HG02943 (cell line): Measurements from ENCODE around the gene SLF2.
"Not testable (repeated sequence)": the region's sequence is repeated elsewhere in the genome, so short reads cannot be mapped to it uniquely, and the experiment has no call there.

Source experiments
- ATAC-seq: cut with Tn5 transposase; IDR thresholded peaks from one replicate; pipeline ENCODE4 v1.9.1; 2021; ENCODE audit warnings: mild to moderate bottlenecking, low read depth, moderate library complexity; ENCODE audit not compliant: unreplicated experiment

SLF2 gene

GRCh38 chr10:100943508-100943907 lies 30.7 kb downstream of the SLF2 start:
- ATAC-seq: no peak

- no peak for ATAC-seq
Observed at GRCh38 chr10:100945754-100946153, 33.0 kb downstream of the SLF2 start.

DNA sequence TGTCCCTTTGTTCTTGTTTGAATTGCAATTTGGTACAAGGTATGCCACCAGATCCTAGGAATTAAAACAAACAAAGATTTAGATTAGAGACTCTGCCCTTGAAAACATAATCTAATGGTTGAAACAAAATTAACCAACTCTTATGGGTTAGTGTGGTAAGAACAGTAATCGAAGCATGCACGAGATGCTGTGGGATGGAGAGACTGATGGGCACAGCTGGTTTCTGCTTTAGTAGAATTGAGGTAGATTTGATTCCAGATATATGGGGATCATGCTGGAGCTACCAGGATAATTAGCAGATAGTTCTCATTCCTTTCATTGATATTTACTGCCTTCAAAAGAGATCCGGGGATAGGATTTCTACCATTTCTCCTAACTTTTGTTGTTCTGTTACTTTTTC lies 36.2 kb downstream of the SLF2 start:
- no peak for ATAC-seq

DNA sequence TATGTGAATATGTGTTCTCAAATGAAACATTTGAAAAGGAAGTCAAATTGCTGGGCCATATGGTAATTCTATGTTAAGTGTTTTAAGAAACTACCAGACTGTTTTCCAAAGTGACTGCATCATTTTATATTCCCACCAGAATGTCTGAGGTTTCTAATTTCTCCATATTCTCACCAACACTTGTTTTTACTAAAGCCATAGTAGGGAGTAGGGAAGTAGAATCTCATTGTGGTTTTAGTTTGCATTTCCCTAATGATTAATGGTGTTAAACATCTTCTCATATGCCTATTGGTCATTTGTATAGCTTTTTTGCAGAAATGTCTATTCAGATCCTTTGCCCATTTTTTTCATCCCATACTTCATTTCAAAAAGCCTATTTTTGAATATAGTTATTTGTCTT lies 47.5 kb downstream of the SLF2 start:
- ATAC-seq: no peak

DNA sequence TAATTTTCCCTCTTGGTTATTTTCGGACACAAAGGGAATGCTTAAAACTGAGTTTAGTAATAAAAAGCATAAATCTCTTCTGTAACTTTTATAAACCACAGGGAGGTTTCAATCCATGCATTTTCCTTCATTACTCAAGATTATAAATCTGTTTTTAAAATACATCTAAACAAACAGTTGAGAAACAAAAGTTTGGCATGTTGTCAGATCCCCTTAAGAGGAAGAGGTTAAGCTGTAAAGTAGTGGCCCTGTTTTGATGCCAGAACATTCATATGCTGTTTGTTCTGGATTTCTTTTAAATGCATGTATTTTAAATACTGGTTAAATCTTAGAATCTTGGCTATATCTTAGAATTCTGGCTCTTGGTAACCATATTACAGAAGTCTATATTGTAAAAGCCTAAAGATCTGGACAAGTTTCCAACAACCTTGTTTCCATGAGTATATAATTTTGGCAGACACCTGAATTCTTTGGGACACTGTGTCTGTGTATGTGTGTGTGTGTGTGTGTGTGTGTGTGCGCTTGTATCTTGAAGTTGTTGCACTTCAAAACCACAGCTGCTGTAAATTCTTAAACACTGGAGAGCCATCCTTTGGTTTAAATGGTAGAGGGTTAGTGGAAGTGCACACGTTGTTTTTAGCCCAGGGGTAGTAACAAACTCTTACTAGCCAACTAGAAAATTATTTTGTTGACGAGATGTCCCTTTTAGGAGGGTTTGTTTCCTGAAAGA lies 49.8 kb downstream of the SLF2 start:
- no peak for ATAC-seq

GRCh38 chr10:100963826-100964225 lies 51.1 kb downstream of the SLF2 start:
- ATAC-seq: no peak

DNA sequence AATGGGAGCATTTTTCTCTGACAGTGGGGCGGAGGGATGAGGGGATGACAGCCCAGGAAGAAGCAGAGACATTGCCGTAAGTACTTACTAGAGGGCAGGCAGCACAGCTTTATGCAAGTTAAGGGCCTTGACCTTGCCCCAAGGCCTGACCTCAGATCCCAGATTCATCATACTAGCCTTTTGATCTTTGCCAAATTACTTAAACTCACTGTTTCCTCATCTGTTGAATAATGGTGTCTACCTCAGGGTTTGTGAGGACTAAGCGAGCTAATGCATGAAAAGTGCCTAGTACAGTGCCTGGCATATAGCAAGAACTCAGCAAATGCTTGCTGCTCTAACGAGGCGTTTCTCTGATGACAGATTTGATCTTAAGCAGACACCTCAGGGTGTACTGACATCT lies 53.1 kb downstream of the SLF2 start:
- ATAC-seq: no peak

DNA sequence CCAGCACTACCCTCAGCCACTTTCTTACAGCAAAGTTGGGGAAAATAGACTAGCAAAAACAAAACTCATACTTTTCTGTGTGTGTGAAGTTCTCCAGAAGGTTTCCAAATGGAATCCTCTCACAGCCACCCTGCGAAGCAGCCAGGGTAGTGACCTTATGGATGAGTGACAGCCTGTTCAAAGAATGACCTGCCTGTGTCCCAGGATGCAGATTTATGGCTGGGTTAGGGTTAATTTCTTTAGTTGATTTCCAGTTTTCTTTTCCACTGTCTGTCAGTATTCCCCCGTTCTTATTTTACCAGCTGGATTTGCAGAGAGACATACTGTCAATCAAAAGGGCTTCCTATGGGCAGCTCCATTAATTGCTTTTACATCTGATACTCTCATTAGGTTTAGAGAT lies 54.1 kb downstream of the SLF2 start:
- ATAC-seq: no peak

DNA sequence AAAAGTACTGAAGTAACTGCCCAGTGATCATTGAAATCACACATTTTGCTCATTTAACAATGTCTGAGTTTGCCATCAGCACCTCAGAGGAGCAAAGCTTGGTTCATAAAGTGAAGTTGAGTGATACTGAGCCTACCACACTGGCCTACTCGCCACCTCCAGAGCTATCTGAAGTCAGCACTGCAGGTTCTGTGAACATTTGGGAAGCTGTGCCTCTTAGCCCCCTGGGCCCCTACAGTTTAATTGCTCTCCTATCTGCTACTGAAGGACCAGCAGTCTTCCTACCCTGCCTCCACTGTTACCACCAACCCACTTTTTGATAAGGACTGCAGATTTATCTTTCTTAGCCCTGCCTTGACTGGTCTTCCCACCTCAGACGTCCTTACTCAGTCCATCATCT lies 54.6 kb downstream of the SLF2 start:
- no peak for ATAC-seq

DNA sequence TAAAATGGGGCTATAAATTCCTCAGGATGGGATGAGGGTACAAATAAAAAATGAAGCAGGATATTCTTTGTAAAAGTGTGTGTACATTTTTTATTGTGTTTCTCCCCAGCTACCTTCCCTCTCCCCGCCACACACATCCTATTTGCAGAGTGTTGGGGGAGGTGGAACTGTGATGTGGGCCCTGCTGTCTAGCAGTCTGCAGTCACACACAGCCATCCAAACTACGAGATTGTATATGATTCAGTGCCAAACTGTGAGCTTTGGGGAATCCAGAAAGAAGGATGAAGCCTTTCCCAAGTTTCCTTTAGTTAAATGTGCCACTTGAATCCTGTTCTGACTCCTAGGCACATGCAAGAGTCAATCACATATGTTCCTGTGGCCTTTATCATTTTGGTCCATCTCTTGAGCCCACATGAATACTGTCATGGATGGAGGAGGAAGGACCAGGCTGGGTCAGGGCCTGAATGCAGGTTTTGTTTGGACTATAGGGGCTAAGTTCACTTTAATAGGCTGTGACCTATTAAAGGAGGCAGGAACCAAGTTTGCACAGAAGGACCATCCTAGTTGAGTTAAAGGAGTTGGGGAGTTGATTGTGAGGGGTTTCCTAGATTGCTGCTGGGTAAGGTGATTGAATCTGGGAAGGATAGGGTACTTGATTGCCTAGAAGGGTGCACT lies 55.4 kb downstream of the SLF2 start:
- ATAC-seq: no peak

DNA sequence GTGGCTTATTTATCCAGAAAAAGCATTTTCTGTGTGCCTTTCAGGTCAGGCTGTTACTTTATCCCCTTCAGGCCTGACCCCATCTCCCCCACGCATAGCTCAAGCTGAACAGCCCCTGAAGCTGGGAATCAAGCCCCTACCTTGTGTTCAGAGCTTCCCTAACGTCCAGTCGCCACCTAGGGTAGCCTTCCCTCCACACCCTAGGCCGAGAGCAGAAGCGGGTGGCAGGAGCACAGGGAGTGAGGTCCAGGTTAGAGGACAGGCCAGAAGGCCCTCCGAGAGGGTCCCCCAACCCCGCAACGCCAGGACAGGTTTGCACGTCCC lies 56.1 kb downstream of the SLF2 start:
- no peak for ATAC-seq

- no peak for ATAC-seq
Observed at GRCh38 chr10:100969187-100970075, 56.7 kb downstream of the SLF2 start, which contains the start of gene SEMA4G. Gene SEMA4G, plus strand, starts transcription at chr10:100969504. Its CDS starts 3,409 bp downstream, at chr10:100972913.

DNA sequence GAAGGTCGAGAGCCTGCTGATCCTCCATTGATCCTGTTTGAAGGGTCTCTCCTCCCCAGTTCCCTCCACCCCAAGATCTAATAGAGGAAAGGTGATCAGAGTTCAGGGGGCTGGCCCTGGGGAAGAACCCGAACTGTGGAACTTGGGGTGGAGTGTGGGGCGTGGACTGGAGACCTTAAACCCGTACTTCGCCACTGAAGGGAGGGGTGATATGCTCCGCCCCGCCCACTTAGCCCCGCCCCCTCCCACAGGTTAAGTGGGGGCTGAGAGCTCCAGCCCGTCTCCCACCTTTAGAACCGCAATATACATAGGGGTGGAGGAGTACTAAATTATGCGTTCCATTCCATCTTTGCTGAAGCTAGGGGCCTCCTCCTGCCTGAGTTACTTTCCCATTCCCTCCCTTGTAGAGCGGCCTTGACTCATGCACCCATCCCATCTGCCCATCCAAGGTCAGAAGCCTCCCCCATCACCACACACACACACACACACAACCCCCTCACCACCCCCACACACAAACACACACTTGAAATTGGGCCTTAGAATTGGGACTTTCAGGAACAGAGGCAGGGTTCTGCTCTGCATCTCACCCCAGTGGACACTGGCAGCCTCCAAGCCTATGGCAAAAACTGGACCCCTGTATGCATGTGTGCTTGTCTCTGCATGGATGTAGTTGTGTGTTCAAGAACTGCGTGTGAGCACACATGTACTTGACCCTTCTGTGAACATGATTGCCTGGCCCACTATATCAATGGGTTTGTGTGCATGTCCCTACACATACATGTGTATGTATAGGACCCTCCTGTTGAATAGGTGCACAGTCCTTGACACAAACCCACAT lies 57.5 kb downstream of the SLF2 start:
- ATAC-seq: no peak

- no peak for ATAC-seq
Observed at GRCh38 chr10:100970914-100971811, 58.4 kb downstream of the SLF2 start.

GRCh38 chr10:100972115-100972903 lies 59.5 kb downstream of the SLF2 start:
- ATAC-seq: no peak

DNA sequence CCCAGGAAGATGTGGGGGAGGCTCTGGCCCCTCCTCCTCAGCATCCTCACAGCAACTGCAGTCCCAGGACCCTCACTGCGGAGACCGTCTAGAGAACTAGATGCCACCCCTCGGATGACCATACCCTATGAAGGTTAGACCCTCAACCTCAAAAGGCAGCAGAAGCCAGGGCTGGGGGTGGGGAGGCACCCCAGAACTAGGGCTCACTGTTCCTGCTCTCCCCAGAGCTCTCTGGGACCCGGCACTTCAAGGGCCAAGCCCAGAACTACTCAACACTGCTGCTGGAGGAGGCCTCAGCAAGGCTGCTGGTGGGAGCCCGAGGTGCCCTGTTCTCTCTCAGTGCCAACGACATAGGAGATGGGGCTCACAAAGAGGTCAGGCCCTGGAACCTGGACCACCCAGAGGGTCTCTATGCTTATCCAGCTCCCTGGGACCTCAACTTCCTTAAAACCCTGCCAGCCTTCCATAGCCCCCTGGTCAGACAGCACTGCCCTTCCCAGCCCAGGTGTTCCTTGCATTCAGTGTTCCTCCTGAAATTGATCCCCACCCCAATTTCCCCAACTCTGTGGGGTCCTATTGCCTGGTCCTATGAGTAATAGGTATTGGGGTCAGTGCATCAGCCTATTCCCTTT lies 60.3 kb downstream of the SLF2 start:
- no peak for ATAC-seq

DNA sequence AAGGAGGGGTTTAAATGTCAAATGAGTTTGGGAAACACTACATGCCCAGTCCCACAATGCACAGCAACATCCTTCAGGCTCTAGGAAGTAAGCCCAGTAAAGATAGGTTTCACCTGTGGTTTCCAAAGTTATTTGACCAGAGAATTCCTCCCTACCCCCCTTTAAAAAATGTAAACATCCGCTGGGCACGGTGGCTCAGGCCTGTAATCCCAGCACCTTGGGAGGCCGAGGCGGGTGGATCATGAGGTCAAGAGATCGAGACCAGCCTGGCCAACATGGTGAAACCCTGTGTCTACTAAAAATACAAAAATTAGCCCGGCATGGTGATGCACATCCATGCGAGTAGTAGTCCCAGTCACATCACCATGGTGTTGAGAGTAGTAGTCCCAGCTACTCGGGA lies 62.6 kb downstream of the SLF2 start:
- not testable (repeated sequence) for ATAC-seq

DNA sequence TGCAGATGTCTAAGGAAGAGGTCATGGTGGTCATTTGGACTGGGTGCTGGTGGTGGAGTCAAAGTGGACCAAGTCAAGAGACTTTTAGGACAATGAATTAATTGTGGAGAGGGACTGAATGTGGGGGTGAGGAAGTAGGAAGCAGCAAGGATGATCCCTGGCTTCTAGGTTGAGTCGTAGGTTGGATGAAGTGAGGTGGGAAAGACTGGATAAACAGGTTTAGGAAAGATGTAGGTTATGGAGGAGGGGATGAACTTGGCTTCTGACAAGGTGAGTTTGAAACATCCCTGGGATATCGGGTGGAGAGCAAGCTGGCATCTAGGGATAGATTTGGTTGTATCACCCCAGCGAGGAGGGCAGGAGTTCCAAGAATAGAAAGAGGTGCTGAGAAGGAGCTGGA lies 64.1 kb downstream of the SLF2 start:
- ATAC-seq: no peak
